ENCODE results near the gene ERAS. TPM values are rescaled to one million over a fixed set of nuclear protein-coding genes. Genes with fewer than 3 reads are reported as not detected.

ERAS gene
- not detected in 2 replicates for total RNA-seq

- H3K4me3 ChIP-seq (ENCODE audit: low read depth, low read length), result no peak within 1 kb of the TSS
- peaks cover 18% of the 10 kb centered on the region for H3K27me3 ChIP-seq (ENCODE audit: control insufficient read depth, insufficient read depth, low read length)
- peak; percentile 5 for TF ChIP-seq CTCF (IDR thresholded peaks at IDR 0.05; ENCODE audit: insufficient read depth, low read length, poor library complexity, severe bottlenecking)
- H3K36me3 ChIP-seq (ENCODE audit: control insufficient read depth, insufficient read depth, low read length), result no peaks in the 10 kb centered on the region
- no peak for DNase-seq (ENCODE audit: low read depth)
Observed at GRCh38 chrX:48826135-48826875, at the start of gene ERAS. Gene ERAS (plus strand): TSS chrX:48826513. CDS start chrX:48829124, 2,611 bp downstream.

GRCh38 chrX:48776818-48777439, 49.4 kb upstream of the ERAS start:
- no peak for TF ChIP-seq CTCF (IDR thresholded peaks at IDR 0.05; ENCODE audit: insufficient read depth, low read length, poor library complexity, severe bottlenecking)
- H3K36me3 ChIP-seq (ENCODE audit: control insufficient read depth, insufficient read depth, low read length), result no peaks in the 10 kb centered on the region
- no peaks in the 10 kb centered on the region for H3K27me3 ChIP-seq (ENCODE audit: control insufficient read depth, insufficient read depth, low read length)
- H3K4me3 ChIP-seq (ENCODE audit: low read depth, low read length), result no peak overlapping the region
- DNase-seq (ENCODE audit: low read depth), result no peak

GRCh38 chrX:48779399-48779798, 46.9 kb upstream of the ERAS start:
- Histone ChIP-seq H3K4me3 (ENCODE audit: low read depth, low read length) (no peak overlapping the region), H3K27me3 (ENCODE audit: control insufficient read depth, insufficient read depth, low read length) (no peaks in the 10 kb centered on the region)
- no peak for DNase-seq (ENCODE audit: low read depth)

GRCh38 chrX:48781705-48782104, 44.6 kb upstream of the ERAS start:
- no peak for DNase-seq (ENCODE audit: low read depth)
- TF ChIP-seq CTCF (IDR thresholded peaks at IDR 0.05; ENCODE audit: insufficient read depth, low read length, poor library complexity, severe bottlenecking), result no peak
- H3K4me3 ChIP-seq (ENCODE audit: low read depth, low read length), result no peak overlapping the region
- H3K36me3 ChIP-seq (ENCODE audit: control insufficient read depth, insufficient read depth, low read length), result no peaks in the 10 kb centered on the region
- H3K27me3 ChIP-seq (ENCODE audit: control insufficient read depth, insufficient read depth, low read length), result no peaks in the 10 kb centered on the region

More at GRCh38 chrX:48779399-48779798, 46.9 kb upstream of the ERAS start:
- no peaks in the 10 kb centered on the region for H3K36me3 ChIP-seq (ENCODE audit: control insufficient read depth, insufficient read depth, low read length)
- no peak for TF ChIP-seq CTCF (IDR thresholded peaks at IDR 0.05; ENCODE audit: insufficient read depth, low read length, poor library complexity, severe bottlenecking)

- no peaks in the 10 kb centered on the region for H3K27me3 ChIP-seq (ENCODE audit: control insufficient read depth, insufficient read depth, low read length)
- H3K4me3 ChIP-seq (ENCODE audit: low read depth, low read length), result no peak overlapping the region
- no peak for DNase-seq (ENCODE audit: low read depth)
- no peaks in the 10 kb centered on the region for H3K36me3 ChIP-seq (ENCODE audit: control insufficient read depth, insufficient read depth, low read length)
- no peak for TF ChIP-seq CTCF (IDR thresholded peaks at IDR 0.05; ENCODE audit: insufficient read depth, low read length, poor library complexity, severe bottlenecking)
Observed at GRCh38 chrX:48782216-48782615, 44.1 kb upstream of the ERAS start.
